Stomach smooth muscle (tissue), 2 donors: ENCODE results near the gene USP12.

Experiments
- H3K27ac ChIP-seq: one replicate; pipeline ENCODE4 v1.7.0; 2013; ENCODE audit warnings: mild to moderate bottlenecking, low read length, inconsistent platforms
- H3K27me3 ChIP-seq, 2 donors: one replicate each; pipeline ENCODE4 v1.7.0; 2013; ENCODE audit warnings: low read length in 2 of 2; ENCODE audit not compliant: insufficient read depth in 2 of 2, control insufficient read depth in 1 of 2
- H3K36me3 ChIP-seq, 2 donors: one replicate each; pipeline ENCODE4 v1.7.0; 2013; ENCODE audit warnings: low read length in 2 of 2; ENCODE audit not compliant: control insufficient read depth in 2 of 2, insufficient read depth in 2 of 2
- H3K4me1 ChIP-seq: one replicate; pipeline ENCODE4 v1.7.0; 2013; ENCODE audit warnings: low read length; ENCODE audit not compliant: control insufficient read depth, insufficient read depth
- H3K4me3 ChIP-seq, 2 donors: one replicate each; pipeline ENCODE4 v1.7.0; 2013; ENCODE audit warnings: low read length in 2 of 2
- H3K9ac ChIP-seq, 2 donors: one replicate each; pipeline ENCODE4 v1.7.0; 2013; ENCODE audit warnings: low read length in 2 of 2, mild to moderate bottlenecking in 1 of 2
- H3K9me3 ChIP-seq, 2 donors: one replicate each; pipeline ENCODE4 v1.7.0; 2013; ENCODE audit warnings: low read length in 2 of 2; ENCODE audit not compliant: control insufficient read depth in 2 of 2
- donor health status: healthy.
- donor health status: Pancreatic carcinoma.

The USP12 gene

DNA sequence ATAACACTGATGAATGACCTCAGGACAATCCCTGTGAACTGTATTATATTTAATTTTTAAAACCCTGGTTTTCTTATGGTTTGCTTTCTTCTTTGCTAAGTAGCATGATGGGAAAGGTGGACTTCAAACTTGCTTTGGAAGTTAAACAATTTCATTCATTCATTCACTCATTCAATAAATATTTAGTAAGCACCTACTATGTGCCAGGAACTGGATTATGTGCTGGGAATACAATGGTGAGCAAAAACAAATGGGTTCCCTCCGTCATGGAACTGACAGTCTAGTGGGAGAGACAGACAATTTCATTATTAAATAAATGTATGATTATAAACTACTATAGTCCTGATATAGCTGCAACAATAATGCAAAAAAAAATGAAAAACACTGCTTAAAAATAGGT is 70.3 kb downstream of the USP12 start:
- peaks cover 9 to 23% of the 10 kb centered on the region in 2 donors for H3K36me3 ChIP-seq
- no peak overlapping the region for H3K27ac ChIP-seq
- no peaks in the 10 kb centered on the region for H3K9me3 ChIP-seq
- no peaks in the 10 kb centered on the region for H3K27me3 ChIP-seq
- no peak overlapping the region for H3K4me3 ChIP-seq
- no peaks in the 10 kb centered on the region for H3K4me1 ChIP-seq
- no peak overlapping the region for H3K9ac ChIP-seq

DNA sequence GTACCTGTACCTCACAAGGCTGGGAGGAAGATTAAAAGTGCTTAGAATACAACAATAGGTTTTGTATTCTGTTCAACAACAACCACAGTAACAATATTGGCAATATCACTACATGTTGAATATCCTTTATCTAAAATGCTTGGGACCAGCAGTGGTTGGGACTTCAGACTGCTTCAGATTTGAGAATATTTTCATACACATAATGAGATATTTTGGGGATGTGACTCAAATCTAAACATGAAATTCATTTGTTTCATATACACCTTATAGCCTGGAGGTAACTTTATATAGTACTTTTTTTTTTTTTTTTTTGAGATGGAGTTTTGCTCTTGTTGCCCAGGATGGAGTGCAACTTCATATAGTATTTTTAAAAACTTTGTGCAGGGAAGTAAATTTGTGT is 73.9 kb downstream of the USP12 start:
- Histone ChIP-seq H3K9ac (no peak overlapping the region), H3K27ac (no peak overlapping the region), H3K4me1 (no peaks in the 10 kb centered on the region), H3K36me3 (peaks cover 10 to 27% of the 10 kb centered on the region in 2 donors), H3K27me3 (no peaks in the 10 kb centered on the region), H3K4me3 (no peak overlapping the region), H3K9me3 (no peaks in the 10 kb centered on the region)

DNA sequence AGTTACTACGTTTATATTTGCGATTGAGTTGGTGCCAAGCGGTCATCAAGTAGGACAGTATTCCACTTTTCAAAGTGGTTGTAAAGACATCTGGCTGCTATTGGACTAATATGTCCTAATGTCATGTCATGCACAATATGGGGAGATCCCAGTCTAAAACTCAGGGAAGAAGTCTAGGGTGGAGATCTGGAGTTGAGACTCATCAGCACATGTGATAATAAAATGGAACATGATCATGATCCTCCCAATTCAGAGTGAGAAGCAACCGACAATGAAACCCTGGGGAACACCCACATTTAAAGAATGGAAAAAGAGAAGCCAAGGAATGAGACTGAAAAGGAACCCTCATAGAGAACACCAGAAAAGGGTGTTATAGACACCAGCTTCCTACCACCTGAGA is 80.2 kb downstream of the USP12 start:
- H3K36me3 ChIP-seq, result peaks cover 5 to 23% of the 10 kb centered on the region in 2 donors
- H3K4me1 ChIP-seq, result no peaks in the 10 kb centered on the region
- H3K4me3 ChIP-seq, result no peak overlapping the region
- H3K27me3 ChIP-seq, result no peaks in the 10 kb centered on the region
- no peak overlapping the region for H3K27ac ChIP-seq
- H3K9ac ChIP-seq, result no peak overlapping the region
- no peaks in the 10 kb centered on the region for H3K9me3 ChIP-seq

DNA sequence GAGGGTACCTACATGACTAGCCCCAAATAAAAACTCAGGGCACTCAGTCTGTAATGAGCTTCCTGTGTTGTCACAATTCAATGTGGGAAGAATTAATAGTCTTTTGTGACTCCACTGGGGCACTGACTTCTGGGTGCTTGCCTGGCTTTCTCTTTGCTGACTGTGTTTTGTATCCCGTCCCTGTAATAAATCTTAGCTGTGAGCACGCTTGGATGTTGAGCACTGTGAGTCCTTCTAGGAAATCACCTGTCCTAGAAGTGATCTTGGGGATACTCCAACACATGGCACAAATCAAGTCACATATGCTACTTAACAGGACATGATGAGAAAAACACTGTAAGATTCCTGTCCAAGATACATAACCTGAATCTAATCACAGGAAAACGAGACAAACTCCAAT is 83.0 kb downstream of the USP12 start:
- H3K36me3 ChIP-seq, result peaks cover 0 to 11% of the 10 kb centered on the region in 2 donors
- H3K27ac ChIP-seq, result no peak overlapping the region
- no peak overlapping the region for H3K4me3 ChIP-seq
- no peaks in the 10 kb centered on the region for H3K4me1 ChIP-seq
- no peak overlapping the region for H3K9ac ChIP-seq
- no peaks in the 10 kb centered on the region for H3K27me3 ChIP-seq
- no peaks in the 10 kb centered on the region for H3K9me3 ChIP-seq

DNA sequence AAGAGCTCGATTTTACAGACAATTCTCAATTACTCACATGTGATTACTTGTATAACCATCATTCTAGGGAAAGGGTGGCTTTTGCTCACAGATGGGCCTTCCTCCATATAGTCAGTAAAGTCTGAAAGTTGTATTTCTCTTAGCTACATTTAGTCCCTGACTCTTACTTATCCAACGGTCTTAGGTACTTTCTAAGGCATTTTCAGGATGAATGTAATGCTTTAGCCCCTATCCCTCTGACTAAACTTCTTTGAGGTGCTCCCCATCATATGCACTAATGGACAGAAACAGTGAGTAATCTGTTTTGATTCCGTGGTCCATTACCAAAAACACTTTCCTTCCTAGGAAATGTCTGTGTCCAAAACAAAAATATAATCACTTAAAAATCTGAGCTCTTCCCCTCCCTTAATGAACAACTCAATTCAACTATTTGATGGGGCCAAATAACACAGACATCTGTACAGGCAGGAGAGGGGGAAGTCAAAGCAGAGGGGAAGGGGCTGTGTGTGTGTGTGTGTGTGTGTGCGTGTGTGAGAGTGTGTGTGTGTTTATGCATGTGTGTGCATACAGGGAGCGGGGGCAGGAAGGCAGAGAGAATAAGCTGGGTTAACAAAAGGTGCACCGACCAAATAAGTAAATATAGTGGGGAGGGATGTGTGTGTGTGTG is 84.9 kb downstream of the USP12 start:
- no peaks in the 10 kb centered on the region for H3K9me3 ChIP-seq
- H3K4me3 ChIP-seq, result no peak overlapping the region
- peaks cover 5 to 8% of the 10 kb centered on the region in 2 donors for H3K36me3 ChIP-seq
- H3K4me1 ChIP-seq, result no peaks in the 10 kb centered on the region
- H3K9ac ChIP-seq, result no peak overlapping the region
- H3K27ac ChIP-seq, result no peak overlapping the region
- H3K27me3 ChIP-seq, result no peaks in the 10 kb centered on the region

DNA sequence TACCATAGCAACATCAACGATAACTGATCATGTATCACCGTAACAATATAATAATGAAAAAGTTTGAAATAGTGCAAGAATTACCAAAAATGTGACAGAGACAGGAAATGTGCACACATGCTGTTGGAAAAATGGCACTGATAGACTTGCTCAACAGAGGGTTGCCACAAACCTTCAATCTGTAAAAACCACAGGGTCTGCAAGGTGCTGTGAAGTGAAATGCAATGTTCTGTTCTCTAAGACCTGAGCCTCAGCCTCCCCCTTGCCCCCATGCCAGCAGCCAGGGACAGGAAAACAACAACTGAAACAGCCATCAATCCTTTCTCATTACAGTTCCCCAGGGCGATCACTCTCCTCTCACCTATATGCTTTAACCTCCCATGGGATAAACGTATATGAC is 88.4 kb downstream of the USP12 start:
- H3K27ac ChIP-seq, result no peak overlapping the region
- H3K27me3 ChIP-seq, result no peaks in the 10 kb centered on the region
- H3K4me3 ChIP-seq, result no peak overlapping the region
- no peaks in the 10 kb centered on the region for H3K4me1 ChIP-seq
- no peaks in the 10 kb centered on the region for H3K9me3 ChIP-seq
- peaks cover 14 to 18% of the 10 kb centered on the region in 2 donors for H3K36me3 ChIP-seq
- no peak overlapping the region for H3K9ac ChIP-seq

DNA sequence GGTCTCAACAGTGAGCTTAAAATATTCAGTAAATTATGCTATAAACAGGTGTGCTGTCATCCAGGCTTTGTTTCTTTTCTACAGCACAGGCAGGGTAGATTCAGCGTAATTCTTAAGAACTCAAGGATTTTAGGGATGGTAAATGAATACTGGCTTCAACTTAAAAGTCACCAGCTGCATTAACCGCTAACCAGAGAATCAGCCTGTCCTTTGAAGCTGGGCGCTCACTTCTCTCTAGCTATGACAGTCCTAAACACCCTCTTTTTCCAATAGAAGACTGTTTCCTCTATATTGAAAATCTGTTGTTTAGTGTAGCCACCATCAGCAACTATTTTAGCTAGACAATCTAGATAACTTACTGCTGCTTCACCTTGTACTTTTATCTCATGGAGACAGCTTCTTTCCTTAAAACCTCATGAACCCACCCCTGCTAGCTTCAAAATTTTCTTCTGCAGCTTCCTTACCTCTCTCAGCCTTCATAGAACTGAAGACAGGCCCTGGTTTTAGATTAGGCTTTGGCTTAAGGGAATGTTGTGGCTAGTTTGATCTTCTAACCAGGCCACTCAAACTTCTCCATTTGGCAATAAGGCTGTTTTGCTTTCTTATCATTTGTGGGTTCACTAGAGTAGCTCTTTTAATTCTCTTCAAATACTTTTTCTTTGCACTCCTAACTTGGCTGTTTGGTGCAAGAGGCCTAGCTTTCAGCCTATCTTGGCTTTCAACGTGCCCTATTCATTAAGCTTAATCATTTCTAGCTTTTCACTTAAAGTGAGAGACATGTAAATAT is 89.5 kb downstream of the USP12 start:
- Histone ChIP-seq H3K4me1 (no peaks in the 10 kb centered on the region), H3K4me3 (no peak overlapping the region), H3K27ac (no peak overlapping the region), H3K27me3 (no peaks in the 10 kb centered on the region), H3K9me3 (no peaks in the 10 kb centered on the region), H3K36me3 (peaks cover 14 to 18% of the 10 kb centered on the region in 2 donors), H3K9ac (no peak overlapping the region)

DNA sequence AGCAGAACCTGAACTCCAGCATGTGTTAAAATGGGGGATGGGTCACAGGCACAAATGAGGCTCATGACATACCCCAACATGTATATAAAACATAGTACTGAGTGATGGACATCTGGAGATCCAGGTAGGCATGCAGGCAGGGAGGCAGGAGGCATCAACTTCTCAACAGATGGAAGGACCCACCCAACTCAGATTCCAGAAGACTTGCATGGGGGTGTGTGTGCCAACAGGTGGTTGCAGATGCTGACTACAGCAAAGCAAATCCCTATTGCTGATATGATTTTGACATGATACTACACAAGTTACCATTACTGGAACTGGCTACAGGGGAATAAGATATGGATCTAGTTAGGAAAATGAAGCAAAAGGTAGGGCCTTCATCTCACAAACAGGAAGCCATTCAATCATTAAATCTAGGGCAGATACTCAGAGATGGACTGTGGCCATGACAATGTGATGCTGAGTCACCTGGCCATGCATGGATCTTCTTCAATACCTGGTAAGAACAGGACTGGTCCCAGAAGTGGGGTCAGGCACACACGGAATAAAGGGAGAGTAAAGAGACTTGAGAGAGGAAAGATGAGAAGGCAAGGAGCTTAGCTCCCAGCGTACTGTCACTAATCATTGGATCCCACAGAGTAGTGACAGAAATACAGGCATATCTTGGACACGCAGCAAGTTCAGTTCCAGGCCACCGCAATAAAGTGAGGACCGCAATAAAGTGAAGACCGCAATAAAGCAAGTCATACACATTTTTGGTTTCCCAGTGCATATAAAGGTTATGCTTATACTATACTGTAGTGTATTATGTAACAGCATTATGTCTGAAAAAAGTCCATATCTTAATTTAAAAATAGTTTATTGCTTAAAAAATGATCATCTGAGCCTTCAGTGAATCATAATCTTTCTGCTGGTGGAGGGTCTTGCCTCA is 91.3 kb downstream of the USP12 start:
- Histone ChIP-seq H3K4me3 (no peak overlapping the region), H3K36me3 (peaks cover 14 to 18% of the 10 kb centered on the region in 2 donors), H3K27ac (no peak overlapping the region), H3K4me1 (no peaks in the 10 kb centered on the region), H3K9me3 (no peaks in the 10 kb centered on the region), H3K9ac (no peak overlapping the region), H3K27me3 (no peaks in the 10 kb centered on the region)

DNA sequence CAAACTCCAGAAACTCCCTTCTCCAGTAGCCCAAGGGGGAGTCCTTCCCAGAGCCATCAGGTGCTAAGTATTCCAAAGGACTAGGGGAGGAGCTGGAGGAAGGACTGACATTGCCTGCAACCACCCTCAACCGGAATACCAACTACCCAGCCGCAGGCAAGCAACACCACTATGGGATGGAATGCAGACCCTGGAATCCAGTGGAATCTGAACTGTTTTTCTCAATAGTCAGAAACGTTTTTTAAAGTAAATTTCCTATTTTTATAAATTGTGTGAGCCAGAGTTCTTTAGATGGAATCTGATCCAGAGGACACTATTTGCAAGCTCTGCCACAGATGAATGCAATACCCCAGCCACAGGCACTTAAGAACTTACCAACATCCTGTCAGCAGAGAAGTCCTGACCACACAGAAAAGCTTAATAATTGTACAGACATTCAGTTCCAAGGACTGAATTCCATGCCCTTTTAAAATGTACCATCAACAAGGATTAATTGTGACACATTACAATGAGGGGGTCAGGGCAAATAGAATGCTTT is 92.1 kb downstream of the USP12 start:
- H3K9me3 ChIP-seq, result no peaks in the 10 kb centered on the region
- H3K27me3 ChIP-seq, result no peaks in the 10 kb centered on the region
- H3K36me3 ChIP-seq, result peaks cover 16 to 18% of the 10 kb centered on the region in 2 donors
- H3K4me3 ChIP-seq, result no peak overlapping the region
- no peaks in the 10 kb centered on the region for H3K4me1 ChIP-seq
- H3K9ac ChIP-seq, result no peak overlapping the region
- no peak overlapping the region for H3K27ac ChIP-seq

DNA sequence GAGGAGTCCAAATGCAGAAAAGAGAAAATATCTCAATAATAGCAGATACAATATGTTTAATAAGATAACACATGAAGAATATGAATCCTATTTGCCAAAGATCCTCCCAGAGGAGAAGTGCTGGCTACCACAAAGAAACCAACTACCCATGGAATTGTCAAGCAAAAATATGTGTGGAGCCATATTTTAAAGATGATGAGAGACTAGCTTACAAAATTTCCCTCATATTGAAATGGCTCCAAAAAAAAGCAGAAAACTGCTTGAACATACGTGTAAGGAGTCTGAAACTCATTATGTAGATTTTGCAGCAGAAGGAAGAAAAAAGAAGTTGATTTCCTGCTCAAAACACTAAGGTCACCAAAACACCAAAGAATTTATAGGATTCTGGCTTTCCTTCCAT is 94.2 kb downstream of the USP12 start:
- Histone ChIP-seq H3K4me3 (no peak overlapping the region), H3K9ac (no peak overlapping the region), H3K36me3 (peaks cover 15 to 28% of the 10 kb centered on the region in 2 donors), H3K9me3 (no peaks in the 10 kb centered on the region), H3K4me1 (no peaks in the 10 kb centered on the region), H3K27me3 (no peaks in the 10 kb centered on the region), H3K27ac (no peak overlapping the region)
